NK-92 (cell line): ENCODE data around the gene MYOT.

ENCODE experiments used
- DNase-seq: peaks from one replicate; lab custom pipeline; 2025; ENCODE audit not compliant: unreplicated experiment; lab: John Stamatoyannopoulos, UW

Gene MYOT

DNA sequence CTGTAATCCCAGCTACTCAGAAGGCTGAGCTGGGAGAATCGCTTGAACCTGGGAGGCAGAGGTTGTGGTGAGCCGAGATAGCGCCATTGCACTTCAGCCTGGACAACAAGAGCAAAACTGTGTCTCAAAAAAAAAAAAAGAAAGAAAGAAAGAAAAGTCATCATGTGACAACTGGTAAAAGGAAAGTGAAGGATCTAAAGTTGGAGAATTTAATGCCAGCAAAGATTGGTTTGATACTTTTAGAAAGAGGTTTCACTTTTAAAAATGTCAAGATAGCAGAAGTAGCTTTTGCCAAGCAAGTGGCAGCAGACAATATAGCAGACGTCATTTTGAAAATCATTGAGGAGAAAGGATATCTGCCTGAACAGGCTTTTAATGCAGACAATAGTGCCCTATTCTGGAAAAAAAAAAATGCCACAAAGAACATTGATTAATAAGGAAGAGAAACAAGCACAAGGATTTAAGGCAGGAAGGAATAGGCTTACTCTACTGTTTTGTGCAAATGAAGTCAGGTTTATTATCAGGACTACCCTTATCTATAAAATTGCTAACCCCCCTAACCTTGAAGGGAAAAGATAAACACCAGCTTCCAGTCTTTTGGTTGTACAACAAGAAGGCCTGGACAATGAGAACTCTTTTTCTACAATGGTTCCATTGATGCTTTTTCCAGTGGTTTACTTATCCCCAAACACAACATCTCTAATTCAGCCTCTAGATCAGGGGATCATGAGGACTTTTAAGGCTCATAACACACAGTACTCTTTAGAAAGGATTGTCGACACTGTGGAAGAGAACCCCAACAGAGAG is 33.6 kb downstream of the MYOT start:
- no peak for DNase-seq

DNA sequence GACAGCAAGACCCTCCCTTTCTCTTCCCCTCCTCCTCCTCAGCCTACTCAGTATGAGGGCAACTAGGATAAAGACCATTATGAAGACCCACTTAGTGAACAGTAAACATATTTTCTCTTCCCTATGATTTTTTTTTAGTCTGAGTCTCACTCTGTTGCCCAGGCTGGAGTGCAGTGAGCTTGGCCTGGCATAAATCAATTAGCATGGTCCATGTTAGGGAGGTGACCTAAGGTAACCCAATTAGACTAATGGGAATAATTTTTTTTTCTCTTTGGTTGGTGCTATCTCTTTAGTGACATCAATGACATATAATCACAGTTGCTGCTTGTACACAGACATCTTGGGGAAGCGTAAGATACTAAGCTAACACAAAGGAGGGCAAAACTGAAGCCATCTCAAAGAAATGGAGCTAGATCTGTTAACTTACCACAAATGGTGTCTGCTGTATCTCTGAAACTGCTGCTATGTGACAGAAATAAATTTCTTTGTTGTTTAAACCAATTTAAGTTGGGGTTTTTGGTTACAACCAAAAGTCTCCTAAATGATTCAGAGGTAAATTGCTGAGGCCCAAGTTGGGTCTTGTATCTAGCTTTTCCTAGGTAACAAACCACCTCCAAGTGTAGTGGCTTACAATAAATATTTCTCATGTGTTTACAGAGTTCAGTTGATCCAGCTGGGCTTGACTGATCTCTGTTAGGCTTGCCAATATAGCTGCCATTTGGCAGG is 34.9 kb downstream of the MYOT start:
- no peak for DNase-seq

- DNase-seq = no peak
Measured at GRCh38 chr5:137914758-137915157, 47.1 kb downstream of the MYOT start.

DNA sequence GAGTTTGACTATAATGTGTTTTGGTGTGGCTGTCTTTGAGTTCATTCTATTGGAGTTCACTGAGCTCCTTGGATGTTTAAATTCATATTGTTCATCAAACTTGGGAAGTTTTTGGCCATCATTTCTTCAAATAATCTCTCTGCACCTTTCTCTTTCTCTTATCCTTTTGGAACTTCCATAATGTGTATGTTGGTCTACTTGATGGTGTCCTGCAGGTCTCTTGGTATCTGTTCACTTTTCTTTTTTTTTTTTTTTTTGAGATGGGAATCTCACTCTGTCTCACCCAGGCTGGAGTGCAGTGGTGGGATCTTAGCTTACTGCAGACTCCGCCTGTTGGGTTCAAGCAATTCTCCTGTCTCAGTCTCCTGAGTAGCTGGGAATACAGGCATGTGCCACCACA is 49.3 kb downstream of the MYOT start:
- no peak for DNase-seq

DNA sequence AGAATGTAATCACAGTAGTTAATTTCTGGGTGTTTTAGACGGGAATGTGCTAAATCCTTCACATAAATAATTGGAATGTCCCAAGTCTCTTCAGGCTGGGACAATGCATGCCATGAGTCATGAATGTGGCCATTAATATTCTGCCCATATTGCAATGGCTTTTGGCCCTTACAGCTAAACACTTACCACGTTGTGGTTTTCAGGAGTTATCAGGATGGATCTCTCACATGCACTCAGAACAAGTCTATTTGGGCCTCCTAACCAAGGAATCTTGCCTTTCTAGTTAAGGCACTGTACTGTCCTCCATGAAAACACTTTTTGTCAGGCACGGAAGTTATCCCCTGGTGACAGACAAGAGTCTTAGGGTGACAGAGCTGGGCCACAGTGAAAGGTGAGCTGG is 54.3 kb downstream of the MYOT start:
- no peak for DNase-seq

DNA sequence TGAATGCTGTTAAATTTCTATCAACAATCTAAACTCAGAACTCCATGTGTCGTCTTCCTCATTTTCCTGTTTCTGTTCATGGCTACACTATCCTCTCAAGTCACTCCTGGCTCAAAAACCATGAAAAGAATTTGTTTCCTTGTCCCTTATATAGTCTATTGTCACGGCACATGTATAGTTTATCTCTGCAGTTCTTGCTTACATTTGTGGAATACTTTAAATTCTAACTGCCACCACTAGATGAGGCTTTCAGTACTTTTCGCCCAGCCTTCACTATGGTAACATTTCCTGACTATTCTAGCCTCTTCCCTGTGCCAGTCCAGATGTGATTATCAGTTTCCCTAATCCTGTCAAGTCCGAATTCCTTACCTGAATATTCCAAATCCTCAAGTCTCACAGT is 56.2 kb downstream of the MYOT start:
- no peak for DNase-seq

- no peak for DNase-seq
Measured at GRCh38 chr5:137932800-137933199, 65.1 kb downstream of the MYOT start.

- no peak for DNase-seq
Measured at GRCh38 chr5:137933491-137933911, 65.8 kb downstream of the MYOT start.

GRCh38 chr5:137935190-137935589 is 67.5 kb downstream of the MYOT start:
- DNase-seq = no peak

GRCh38 chr5:137935694-137936093 is 68.0 kb downstream of the MYOT start:
- DNase-seq = no peak
